Inflammatory macrophage treated with lipopolysaccharide for 1 hour (primary cell): Measurements from ENCODE around the gene VAMP1.

Source experiments
- DNase-seq, 2 donors: peaks; one replicate each; pipeline ENCODE4 v3.0.0-alpha.2; 2020 to 2022

Gene VAMP1

DNA sequence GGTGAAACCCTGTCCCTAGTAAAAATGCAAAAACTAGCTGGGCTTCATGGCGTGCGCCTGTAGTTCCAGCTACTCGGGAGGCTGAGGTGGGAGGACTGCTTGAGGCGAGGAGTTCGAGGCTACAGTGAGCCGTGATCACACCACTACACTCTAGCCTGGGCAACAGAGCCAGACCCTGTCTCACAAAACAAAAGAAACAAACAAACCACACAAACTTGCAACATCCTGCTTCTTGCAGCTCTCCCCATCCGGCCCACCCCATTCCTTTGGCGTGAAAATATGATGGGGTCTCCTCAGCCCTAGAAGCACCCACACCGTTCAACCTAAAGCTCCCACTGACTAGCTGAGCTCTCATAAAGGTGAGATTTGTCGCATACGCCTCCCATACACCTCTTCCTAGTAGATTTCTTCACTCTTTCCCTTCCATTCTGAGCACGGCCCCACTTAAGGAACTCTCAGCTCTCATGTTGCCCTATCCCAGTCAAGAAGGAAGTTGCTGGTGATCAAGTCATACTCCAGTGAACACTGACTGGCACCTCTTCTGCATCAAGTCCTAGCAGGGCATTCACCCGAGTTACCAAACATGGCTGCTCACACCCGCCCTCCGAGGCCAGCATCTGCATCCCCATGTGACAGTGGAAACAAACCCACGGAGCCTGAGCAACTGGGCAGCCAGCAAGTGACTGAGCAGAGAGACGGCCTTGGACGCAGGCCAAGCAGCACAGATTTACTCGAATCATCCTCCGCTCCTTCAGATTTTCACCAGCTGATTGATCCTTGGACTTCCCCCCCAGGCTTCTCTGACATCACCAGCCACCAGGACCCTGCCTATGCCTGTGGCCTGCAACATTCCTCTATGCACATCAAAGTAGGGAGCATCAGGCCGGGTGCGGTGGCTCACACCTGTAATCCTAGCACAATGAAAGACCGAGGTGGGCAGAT lies 44.6 kb downstream of the VAMP1 start:
- peak; percentile 47 to 77 for DNase-seq

- no peak for DNase-seq
These were observed 45.6 kb downstream of the VAMP1 start for GRCh38 chr12:6424866-6425265.

DNA sequence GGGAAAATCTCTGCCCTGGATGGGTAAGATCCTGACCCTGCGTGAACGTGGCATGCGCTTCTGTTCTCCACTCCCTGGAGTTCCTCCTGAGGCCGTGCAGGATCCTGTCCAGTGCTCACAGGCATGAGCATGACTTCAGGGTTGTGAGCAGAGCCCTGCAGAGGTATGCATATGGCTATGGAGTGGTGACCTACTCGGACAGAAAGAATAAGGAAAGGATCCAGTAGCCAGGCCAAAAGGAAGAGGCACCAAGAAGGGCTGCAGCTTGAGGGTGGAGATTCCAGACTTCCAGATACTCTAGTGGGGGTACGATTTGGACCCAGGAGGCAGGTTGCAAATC lies 46.5 kb downstream of the VAMP1 start:
- no peak for DNase-seq

- DNase-seq = peak; percentile 88 to 96
These were observed 47.0 kb downstream of the VAMP1 start for GRCh38 chr12:6423267-6424007.

DNA sequence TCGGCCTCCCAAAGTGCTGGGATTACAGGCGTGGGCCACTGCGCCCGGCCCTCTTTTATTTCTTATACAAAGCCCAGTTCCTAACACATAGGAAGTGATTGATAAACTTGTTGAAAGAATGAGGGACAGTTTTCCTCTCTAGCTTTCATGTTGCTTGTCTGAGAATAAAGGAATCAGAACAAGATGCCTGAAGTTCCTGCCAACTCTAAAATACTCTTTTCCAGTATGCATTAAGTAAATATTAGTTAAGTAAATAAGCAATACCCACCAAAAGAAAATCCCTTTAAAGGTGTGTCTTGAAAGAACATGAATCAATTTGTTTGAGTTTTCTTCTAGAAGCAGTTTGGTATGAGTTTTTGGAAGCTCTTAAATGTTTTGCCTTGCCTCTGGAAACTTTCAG lies 50.1 kb downstream of the VAMP1 start:
- DNase-seq = no peak

DNA sequence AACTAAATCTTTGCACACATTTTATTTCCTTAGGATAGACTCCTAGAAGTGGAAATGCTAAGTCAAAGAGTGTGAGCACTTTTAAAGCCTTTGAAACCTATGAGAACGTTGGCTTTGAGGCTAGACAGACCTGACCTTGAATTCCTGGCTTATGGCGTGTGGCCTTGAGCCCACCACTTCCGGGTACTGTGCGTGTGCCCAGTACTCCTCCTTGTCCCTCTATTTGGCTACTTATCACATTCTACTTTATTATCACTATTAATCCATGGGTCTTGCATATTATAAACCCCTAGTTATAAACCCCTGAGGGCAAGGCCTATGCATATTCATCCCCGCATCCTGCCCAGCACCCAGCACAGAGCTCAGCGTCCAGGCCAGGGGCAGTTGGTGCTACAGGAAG lies 51.7 kb downstream of the VAMP1 start:
- no peak for DNase-seq

GRCh38 chr12:6416596-6416995 lies 53.9 kb downstream of the VAMP1 start:
- DNase-seq = peak; percentile 67 to 77
